ENCODE data around the gene TIRAP. TPM values are rescaled to one million over a fixed set of nuclear protein-coding genes. Genes with fewer than 3 reads are reported as not detected.

TIRAP gene
- total and polyA plus RNA-seq, 9 of the 15 experiments (the other 6 are each of a cell fraction or from before 2014, with no cell fraction given) = 0.60 to 8.7 (median 3.7) TPM

GRCh38 chr11:126268708-126269579, 13.9 kb upstream of the TIRAP start, which contains the start of the genes FOXRED1 and SRPRA (continued):
- no peak for TF ChIP-seq RNF219 (CRISPR knock-in tag; IDR thresholded peaks at IDR 0.05)
- TF ChIP-seq NFE2L1 (tag; IDR thresholded peaks at IDR 0.05; ENCODE audit: borderline replicate concordance, low read depth) = no peak
- no peak for TF ChIP-seq BRCA1 (IDR thresholded peaks at IDR 0.05)
- no peak for TF ChIP-seq BRCA1 (CRISPR knock-in tag; IDR thresholded peaks at IDR 0.05)
- no peak for TF ChIP-seq NFATC3 (IDR thresholded peaks at IDR 0.05)
- no peak for TF ChIP-seq ZNF3 (CRISPR knock-in tag; IDR thresholded peaks at IDR 0.05)
- TF ChIP-seq MTA2 (IDR thresholded peaks at IDR 0.05; ENCODE audit: low read depth) = no peak
- no peak for TF ChIP-seq ZNF23 (CRISPR knock-in tag; IDR thresholded peaks at IDR 0.05)
- TF ChIP-seq NEUROD1 (IDR thresholded peaks at IDR 0.05; ENCODE audit: borderline replicate concordance, low read depth, low read length, partially characterized antibody) = peak; percentile 74
- TF ChIP-seq, protein P1, sequence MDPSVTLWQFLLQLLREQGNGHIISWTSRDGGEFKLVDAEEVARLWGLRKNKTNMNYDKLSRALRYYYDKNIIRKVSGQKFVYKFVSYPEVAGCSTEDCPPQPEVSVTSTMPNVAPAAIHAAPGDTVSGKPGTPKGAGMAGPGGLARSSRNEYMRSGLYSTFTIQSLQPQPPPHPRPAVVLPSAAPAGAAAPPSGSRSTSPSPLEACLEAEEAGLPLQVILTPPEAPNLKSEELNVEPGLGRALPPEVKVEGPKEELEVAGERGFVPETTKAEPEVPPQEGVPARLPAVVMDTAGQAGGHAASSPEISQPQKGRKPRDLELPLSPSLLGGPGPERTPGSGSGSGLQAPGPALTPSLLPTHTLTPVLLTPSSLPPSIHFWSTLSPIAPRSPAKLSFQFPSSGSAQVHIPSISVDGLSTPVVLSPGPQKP (CRISPR knock-in tag; IDR thresholded peaks at IDR 0.05) = no peak
- TF ChIP-seq TRIM28 (IDR thresholded peaks at IDR 0.05) = no peak
- TF ChIP-seq ZNF518B (CRISPR knock-in tag; IDR thresholded peaks at IDR 0.05) = no peak
- no peak for TF ChIP-seq KDM1A (IDR thresholded peaks at IDR 0.05)
- no peak for TF ChIP-seq ZNF778 (CRISPR knock-in tag; IDR thresholded peaks at IDR 0.05)
- TF ChIP-seq ILK (tag; IDR thresholded peaks at IDR 0.05; ENCODE audit: borderline replicate concordance, low read depth) = no peak
- TF ChIP-seq, protein P2, sequence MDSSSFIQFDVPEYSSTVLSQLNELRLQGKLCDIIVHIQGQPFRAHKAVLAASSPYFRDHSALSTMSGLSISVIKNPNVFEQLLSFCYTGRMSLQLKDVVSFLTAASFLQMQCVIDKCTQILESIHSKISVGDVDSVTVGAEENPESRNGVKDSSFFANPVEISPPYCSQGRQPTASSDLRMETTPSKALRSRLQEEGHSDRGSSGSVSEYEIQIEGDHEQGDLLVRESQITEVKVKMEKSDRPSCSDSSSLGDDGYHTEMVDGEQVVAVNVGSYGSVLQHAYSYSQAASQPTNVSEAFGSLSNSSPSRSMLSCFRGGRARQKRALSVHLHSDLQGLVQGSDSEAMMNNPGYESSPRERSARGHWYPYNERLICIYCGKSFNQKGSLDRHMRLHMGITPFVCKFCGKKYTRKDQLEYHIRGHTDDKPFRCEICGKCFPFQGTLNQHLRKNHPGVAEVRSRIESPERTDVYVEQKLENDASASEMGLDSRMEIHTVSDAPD (CRISPR knock-in tag; IDR thresholded peaks at IDR 0.05) = no peak
- no peak for TF ChIP-seq GTF2E2 (tag; IDR thresholded peaks at IDR 0.05)
- TF ChIP-seq, protein P3, sequence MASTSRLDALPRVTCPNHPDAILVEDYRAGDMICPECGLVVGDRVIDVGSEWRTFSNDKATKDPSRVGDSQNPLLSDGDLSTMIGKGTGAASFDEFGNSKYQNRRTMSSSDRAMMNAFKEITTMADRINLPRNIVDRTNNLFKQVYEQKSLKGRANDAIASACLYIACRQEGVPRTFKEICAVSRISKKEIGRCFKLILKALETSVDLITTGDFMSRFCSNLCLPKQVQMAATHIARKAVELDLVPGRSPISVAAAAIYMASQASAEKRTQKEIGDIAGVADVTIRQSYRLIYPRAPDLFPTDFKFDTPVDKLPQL (IDR thresholded peaks at IDR 0.05; ENCODE audit: extremely low read depth, insufficient read length) = no peak
- no peak for TF ChIP-seq ZBTB8A (IDR thresholded peaks at IDR 0.05; ENCODE audit: partially characterized antibody)
- no peak for TF ChIP-seq ZC3H11A (IDR thresholded peaks at IDR 0.05; ENCODE audit: low read depth, low read length)

Data from K562 (cell line).